Esophagus muscularis mucosa (tissue), 4 donors: ENCODE data around the gene OGDH. TPM values are rescaled to one million over a fixed set of nuclear protein-coding genes. Genes with fewer than 3 reads are reported as not detected.
A peak's percentile ranks its signal among the peaks of the same experiment; 100 is the strongest.

Experiments
- DNase-seq: peaks from one replicate; pipeline ENCODE4 v3.0.0-alpha.2; 2017; ENCODE audit errors: extremely low spot score
- H3K27ac ChIP-seq, 4 donors: fragments of 200-600 bp; sonication (generic); replicated peaks in 1 of 4; 1 replicate in 3 of 4; 2 replicates in 1 of 4; pipeline ENCODE4 v1.5.1; 2016 to 2019; ENCODE audit warnings: mild to moderate bottlenecking in 1 of 4
- H3K27me3 ChIP-seq, 4 donors: fragments of 200-600 bp; sonication (generic); one replicate each; pipeline versions ENCODE4 v1.5.1 to v1.6.0; 2016 to 2019
- H3K36me3 ChIP-seq, 4 donors: fragments of 200-600 bp; sonication (generic); one replicate each; pipeline ENCODE4 v1.5.1; 2016 to 2019
- H3K4me1 ChIP-seq, 4 donors: fragments of 200-600 bp; sonication (generic); one replicate each; pipeline ENCODE4 v1.5.1; 2016 to 2019
- H3K4me3 ChIP-seq, 4 donors: fragments of 200-600 bp; sonication (generic); 1 replicate in 2 of 4; 2 replicates in 2 of 4; pipeline ENCODE4 v1.5.1; 2016 to 2019; ENCODE audit warnings: mild to moderate bottlenecking in 4 of 4, moderate library complexity in 1 of 4
- H3K9me3 ChIP-seq, 4 donors: fragments of 200-600 bp; sonication (generic); 1 replicate in 3 of 4; 2 replicates in 1 of 4; pipeline ENCODE4 v1.5.1; 2016 to 2019
- CTCF ChIP-seq, 3 experiments: fragments of 200-600 bp in 2 of 3; fragments of 450-650 bp in 1 of 3; sonication (generic) in 2 of 3; IDR thresholded peaks; one replicate each; pipeline ENCODE4 v1.5.1; 2017 to 2019; ENCODE audit warnings: antibody characterized with exemption in 3 of 3, mild to moderate bottlenecking in 2 of 3, moderate library complexity in 1 of 3
- EP300 ChIP-seq: sonication (generic); formaldehyde crosslinking; IDR thresholded peaks from one replicate; pipeline ENCODE4 v1.6.1; 2017; ENCODE audit warnings: antibody characterized with exemption
- POLR2A ChIP-seq: fragments of 450-650 bp; IDR thresholded peaks from one replicate; pipeline ENCODE4 v1.6.1; 2017; ENCODE audit warnings: antibody characterized with exemption, moderate library complexity, mild to moderate bottlenecking, low read depth
- POLR2AphosphoS5 ChIP-seq, 2 donors: sonication (generic); formaldehyde crosslinking; IDR thresholded peaks; one replicate each; pipeline ENCODE4 v1.6.1; 2017; ENCODE audit warnings: antibody characterized with exemption in 2 of 2
- WGBS: methylation state at CpG from one replicate; pipeline ENCODE4 v1.1.5; 2018; 5-methylcytosine and 5-hydroxymethylcytosine counted together
- intact Hi-C: fragments of 100-400 bp; cut with DNase I; formaldehyde crosslinking; loops from one replicate; pipeline ENCODE4 v1.15.1; 2023
- total RNA-seq, 4 donors: library from RNA; depleted of rRNA; stranded (reverse); fragments of >200 nt; gene quantifications; one replicate each; pipeline versions ENCODE4 v1.1.0 to v1.2.1, GENCODE V29; 2016

Gene OGDH
- total RNA-seq, 4 donors from 2014 or later = 135 to 184 (median 145) TPM

GRCh38 chr7:44617225-44617890 is 10.9 kb downstream of the OGDH start:
- Histone ChIP-seq H3K36me3 (peaks cover 0 to 8% (median 0%) of the 10 kb centered on the region in 4 donors), H3K4me1 (peaks cover 43 to 90% (median 60%) of the 10 kb centered on the region in 4 donors), H3K27ac (no peak overlapping the region), H3K4me3 (no peak overlapping the region), H3K9me3 (no peaks in the 10 kb centered on the region), H3K27me3 (no peaks in the 10 kb centered on the region)
- TF ChIP-seq EP300 = no peak
- no peak for TF ChIP-seq POLR2AphosphoS5 (IDR thresholded peaks at IDR 0.05)
- TF ChIP-seq CTCF (IDR thresholded peaks at IDR 0.05) = no peak
- TF ChIP-seq POLR2A = no peak
- intact Hi-C loops = no loop called here
- no peak for DNase-seq
- WGBS = 91% methylated on average over 2 of the region's 2 CpGs

GRCh38 chr7:44618045-44618444 is 11.6 kb downstream of the OGDH start:
- Histone ChIP-seq H3K27ac (no peak overlapping the region), H3K36me3 (peaks cover 0 to 8% (median 0%) of the 10 kb centered on the region in 4 donors), H3K4me3 (no peak overlapping the region), H3K9me3 (no peaks in the 10 kb centered on the region), H3K4me1 (peaks cover 48 to 90% (median 67%) of the 10 kb centered on the region in 4 donors), H3K27me3 (no peaks in the 10 kb centered on the region)
- TF ChIP-seq CTCF (IDR thresholded peaks at IDR 0.05) (no peak), POLR2AphosphoS5 (IDR thresholded peaks at IDR 0.05) (no peak), POLR2A (no peak), EP300 (no peak)
- DNase-seq = no peak
- intact Hi-C loops = no loop called here
- WGBS = 94% methylated on average over 1 of the region's 1 CpG

GRCh38 chr7:44618753-44619152 is 12.3 kb downstream of the OGDH start:
- no peak for TF ChIP-seq POLR2A
- TF ChIP-seq CTCF (IDR thresholded peaks at IDR 0.05) = no peak
- TF ChIP-seq EP300 = no peak
- no peak for TF ChIP-seq POLR2AphosphoS5 (IDR thresholded peaks at IDR 0.05)
- no peaks in the 10 kb centered on the region for H3K9me3 ChIP-seq
- intact Hi-C loops = no loop called here
- no peak for DNase-seq
- H3K27ac ChIP-seq = no peak overlapping the region
- no peaks in the 10 kb centered on the region for H3K27me3 ChIP-seq
- WGBS = 78% methylated on average over 3 of the region's 3 CpGs
- peaks cover 55 to 91% (median 69%) of the 10 kb centered on the region in 4 donors for H3K4me1 ChIP-seq
- H3K4me3 ChIP-seq = no peak overlapping the region
- peaks cover 0 to 8% (median 0%) of the 10 kb centered on the region in 4 donors for H3K36me3 ChIP-seq

- Histone ChIP-seq H3K9me3 (no peaks in the 10 kb centered on the region), H3K4me3 (no peak overlapping the region), H3K36me3 (peaks cover 9 to 26% (median 19%) of the 10 kb centered on the region in 4 donors), H3K27ac (peak overlapping the region; percentile 43 to 69 (median 54)), H3K27me3 (no peaks in the 10 kb centered on the region), H3K4me1 (peaks cover 49 to 77% (median 58%) of the 10 kb centered on the region in 4 donors)
- no peak for DNase-seq
- TF ChIP-seq POLR2AphosphoS5 (IDR thresholded peaks at IDR 0.05) (peak; percentile 22 to 48), EP300 (no peak), CTCF (IDR thresholded peaks at IDR 0.05) (no peak)
- intact Hi-C loops = no loop called here
- WGBS = 74% methylated on average over 11 of the region's 11 CpGs
Measured at GRCh38 chr7:44621034-44621749, 14.8 kb downstream of the OGDH start.
